Hematopoietic multipotent progenitor cell treated with erythropoietin and hydrocortisone succinate and interleukin-3 and kit ligand, for 8 days (in vitro differentiated cells): ENCODE results near the gene AHCTF1.
"Not testable (repeated sequence)": the region's sequence is repeated elsewhere in the genome, so short reads cannot be mapped to it uniquely, and the experiment has no call there.

ENCODE experiments used
- DNase-seq: peaks from one replicate; pipeline ENCODE4 v3.0.0-alpha.2; 2015

The AHCTF1 gene

GRCh38 chr1:246916026-246916923 is 15.5 kb downstream of the AHCTF1 start:
- not testable (repeated sequence) for DNase-seq

GRCh38 chr1:246907472-246907871 is 24.3 kb downstream of the AHCTF1 start:
- DNase-seq, result peak; percentile 78

GRCh38 chr1:246906833-246907232 is 24.9 kb downstream of the AHCTF1 start:
- DNase-seq, result no peak

GRCh38 chr1:246901874-246902273 is 29.9 kb downstream of the AHCTF1 start:
- DNase-seq, result no peak

- no peak for DNase-seq
Observed at GRCh38 chr1:246897302-246897701, 34.4 kb downstream of the AHCTF1 start.

- DNase-seq, result no peak
Observed at GRCh38 chr1:246893191-246893939, 38.4 kb downstream of the AHCTF1 start.

- DNase-seq, result no peak
Observed at GRCh38 chr1:246891105-246891504, 40.6 kb downstream of the AHCTF1 start.

- DNase-seq, result no peak
Observed at GRCh38 chr1:246888522-246888921, 43.2 kb downstream of the AHCTF1 start.

- DNase-seq, result not testable (repeated sequence)
Observed at GRCh38 chr1:246885389-246885788, 46.4 kb downstream of the AHCTF1 start.

- no peak for DNase-seq
Observed at GRCh38 chr1:246878551-246878950, 53.2 kb downstream of the AHCTF1 start.

- no peak for DNase-seq
Observed at GRCh38 chr1:246876431-246876830, 55.3 kb downstream of the AHCTF1 start.

GRCh38 chr1:246875041-246876026 is 56.4 kb downstream of the AHCTF1 start:
- no peak for DNase-seq

- DNase-seq, result no peak
Observed at GRCh38 chr1:246865921-246866320, 65.8 kb downstream of the AHCTF1 start.

GRCh38 chr1:246863791-246864190 is 68.0 kb downstream of the AHCTF1 start:
- DNase-seq, result not testable (repeated sequence)

GRCh38 chr1:246860401-246860800 is 71.3 kb downstream of the AHCTF1 start:
- no peak for DNase-seq

GRCh38 chr1:246856371-246856770 is 75.4 kb downstream of the AHCTF1 start:
- DNase-seq, result no peak

GRCh38 chr1:246850640-246851039 is 81.1 kb downstream of the AHCTF1 start:
- DNase-seq, result not testable (repeated sequence)

- DNase-seq, result no peak
Observed at GRCh38 chr1:246843876-246844275, 87.9 kb downstream of the AHCTF1 start.

GRCh38 chr1:246840761-246841160 is 91.0 kb downstream of the AHCTF1 start:
- DNase-seq, result not testable (repeated sequence)

- no peak for DNase-seq
Observed at GRCh38 chr1:246838118-246838456, 93.7 kb downstream of the AHCTF1 start.

- DNase-seq, result peak; percentile 37
Observed at GRCh38 chr1:246837418-246838117, 94.2 kb downstream of the AHCTF1 start.
